NCI-H69 (cell line): ENCODE measurements around the gene NUMA1.

Source experiments
- DNase-seq: peaks from one replicate; lab custom pipeline; 2025; lab: John Stamatoyannopoulos, UW

The NUMA1 gene

DNA sequence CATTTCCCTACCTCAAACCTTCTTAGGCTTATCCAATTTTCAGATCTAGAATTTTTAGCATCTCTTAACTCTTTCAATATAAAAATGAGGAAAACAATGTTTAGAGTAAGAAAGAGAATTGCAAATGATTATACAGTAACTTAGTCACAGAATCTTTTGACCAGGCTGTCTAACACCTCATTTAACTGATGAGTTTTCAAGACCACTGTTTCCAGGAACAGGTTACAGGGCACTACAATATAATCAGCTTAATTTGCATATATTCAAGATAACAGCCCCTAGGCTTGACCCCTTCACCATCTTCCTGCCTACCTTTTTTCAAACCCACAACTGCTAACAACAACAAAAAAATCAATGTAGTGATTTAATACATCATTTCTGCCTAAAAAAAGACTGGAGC, 12.7 kb downstream of the NUMA1 start:
- no peak for DNase-seq

- no peak for DNase-seq
Measured at GRCh38 chr11:72067266-72067665, 13.1 kb downstream of the NUMA1 start.

- DNase-seq: peak; percentile 63
Measured at GRCh38 chr11:72066855-72067254, 13.5 kb downstream of the NUMA1 start.

- DNase-seq: no peak
Measured at GRCh38 chr11:72061739-72062396, 18.5 kb downstream of the NUMA1 start.

DNA sequence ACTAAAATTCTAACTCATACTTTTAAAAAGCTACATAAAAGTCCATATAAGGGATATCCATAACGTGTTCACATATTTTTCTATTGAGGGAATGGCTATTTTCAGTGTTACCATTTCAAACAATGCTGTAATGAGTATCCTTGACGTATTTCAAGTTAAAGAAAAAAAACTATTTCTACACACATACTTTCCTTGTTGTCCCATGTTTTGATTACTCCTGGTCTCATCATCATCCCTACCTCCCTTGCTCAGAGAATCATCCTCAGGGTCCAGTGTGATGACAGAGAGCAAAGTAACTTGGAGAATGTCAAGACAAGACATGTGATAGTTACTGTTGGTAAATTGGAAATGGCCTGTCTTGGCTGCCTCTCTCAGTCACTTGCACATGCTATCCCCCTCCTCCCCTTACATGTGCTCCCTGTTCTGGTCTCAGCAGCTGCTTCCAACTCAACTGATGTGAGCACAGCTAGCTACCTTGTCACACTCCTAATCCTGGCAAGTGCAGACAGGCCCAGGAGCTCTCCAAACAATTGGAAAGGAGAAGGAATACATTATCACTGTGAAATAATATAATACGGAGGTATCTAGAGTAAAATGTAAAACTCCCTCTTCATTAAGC, 21.8 kb downstream of the NUMA1 start:
- DNase-seq: peak; percentile 54

GRCh38 chr11:72048766-72049460, 31.4 kb downstream of the NUMA1 start:
- DNase-seq: peak; percentile 84

DNA sequence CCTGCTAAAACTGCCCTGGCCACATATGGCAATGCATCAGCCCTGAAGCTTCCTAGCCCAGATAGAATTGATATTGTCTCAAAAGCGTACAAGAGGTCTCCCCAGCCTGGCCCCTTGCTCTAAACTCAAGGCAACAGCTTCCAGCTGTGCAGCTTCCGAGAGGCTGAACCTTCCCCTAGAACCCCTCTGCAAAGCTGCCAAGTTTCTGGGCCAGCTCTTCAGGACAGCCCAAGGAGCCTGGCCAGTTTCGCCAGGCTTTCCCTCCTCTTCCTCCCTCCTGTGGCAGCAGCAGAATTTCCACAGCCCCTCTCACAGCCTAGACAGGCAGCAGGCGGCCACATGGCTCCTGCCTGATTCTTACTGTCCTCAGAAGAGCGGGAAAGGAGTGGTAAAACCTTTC, 34.5 kb downstream of the NUMA1 start:
- no peak for DNase-seq

GRCh38 chr11:72042064-72042745, 38.1 kb downstream of the NUMA1 start:
- peak; percentile 39 for DNase-seq

DNA sequence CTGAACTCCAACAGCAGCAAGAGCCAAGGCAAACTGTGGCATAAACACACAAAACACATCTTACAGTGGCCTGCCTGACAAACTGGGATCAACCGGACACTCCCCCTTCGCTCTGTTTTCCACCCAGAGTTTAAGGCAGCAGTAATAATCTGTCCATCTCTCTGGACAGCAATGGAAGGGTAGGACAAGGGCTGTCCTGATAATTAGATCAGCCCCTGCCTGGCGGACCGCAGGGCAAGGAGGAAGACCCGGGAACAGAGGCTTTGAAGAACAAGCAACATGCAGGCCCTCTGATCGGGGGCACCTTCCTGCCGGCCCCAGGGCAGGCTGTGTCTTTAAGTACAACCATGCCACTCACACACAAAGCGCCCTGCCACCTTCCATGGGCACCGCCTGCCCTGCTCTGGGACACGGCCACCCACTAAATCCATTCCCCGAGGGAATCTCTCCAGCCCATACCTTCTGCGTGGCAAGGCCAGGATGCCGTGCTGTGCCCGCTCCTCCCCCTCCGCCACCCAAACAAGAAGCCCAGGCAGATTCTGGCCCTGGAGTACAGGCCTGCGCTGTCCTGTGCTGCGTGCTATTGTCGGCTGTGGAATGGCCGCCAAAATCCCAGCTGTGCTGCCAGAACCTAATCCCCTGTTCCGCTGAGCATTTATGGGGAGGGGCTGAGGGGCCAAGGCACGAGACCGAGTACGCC, 38.8 kb downstream of the NUMA1 start:
- DNase-seq: peak; percentile 90

GRCh38 chr11:72040491-72041363, 39.6 kb downstream of the NUMA1 start:
- peak; percentile 98 for DNase-seq

DNA sequence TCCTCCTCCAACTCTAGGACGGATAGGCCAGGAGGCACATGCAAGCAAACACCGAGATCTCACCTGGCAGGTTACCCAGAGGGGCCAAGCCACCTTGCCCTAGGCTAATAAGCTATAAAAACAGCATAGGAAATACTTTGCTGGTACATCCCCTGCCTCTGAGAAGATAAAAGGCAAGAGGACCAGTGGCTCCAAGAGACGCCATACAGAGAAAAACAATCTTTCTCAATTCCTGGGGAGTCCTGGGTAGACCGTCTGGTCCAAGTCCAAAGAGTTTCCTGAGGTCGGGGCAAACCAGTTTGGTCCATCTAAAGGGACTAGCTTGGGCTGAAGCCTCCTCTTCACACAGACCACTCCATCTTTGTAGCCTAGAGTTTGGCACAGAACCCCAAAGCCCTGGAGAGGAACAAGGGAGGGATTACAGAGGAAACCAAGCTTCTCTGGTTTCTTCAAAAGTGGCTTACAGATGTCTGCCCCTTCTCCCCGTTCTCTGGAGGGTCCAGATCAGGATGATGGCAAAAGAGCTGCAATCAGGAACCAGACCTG, 40.4 kb downstream of the NUMA1 start:
- peak; percentile 58 for DNase-seq

DNA sequence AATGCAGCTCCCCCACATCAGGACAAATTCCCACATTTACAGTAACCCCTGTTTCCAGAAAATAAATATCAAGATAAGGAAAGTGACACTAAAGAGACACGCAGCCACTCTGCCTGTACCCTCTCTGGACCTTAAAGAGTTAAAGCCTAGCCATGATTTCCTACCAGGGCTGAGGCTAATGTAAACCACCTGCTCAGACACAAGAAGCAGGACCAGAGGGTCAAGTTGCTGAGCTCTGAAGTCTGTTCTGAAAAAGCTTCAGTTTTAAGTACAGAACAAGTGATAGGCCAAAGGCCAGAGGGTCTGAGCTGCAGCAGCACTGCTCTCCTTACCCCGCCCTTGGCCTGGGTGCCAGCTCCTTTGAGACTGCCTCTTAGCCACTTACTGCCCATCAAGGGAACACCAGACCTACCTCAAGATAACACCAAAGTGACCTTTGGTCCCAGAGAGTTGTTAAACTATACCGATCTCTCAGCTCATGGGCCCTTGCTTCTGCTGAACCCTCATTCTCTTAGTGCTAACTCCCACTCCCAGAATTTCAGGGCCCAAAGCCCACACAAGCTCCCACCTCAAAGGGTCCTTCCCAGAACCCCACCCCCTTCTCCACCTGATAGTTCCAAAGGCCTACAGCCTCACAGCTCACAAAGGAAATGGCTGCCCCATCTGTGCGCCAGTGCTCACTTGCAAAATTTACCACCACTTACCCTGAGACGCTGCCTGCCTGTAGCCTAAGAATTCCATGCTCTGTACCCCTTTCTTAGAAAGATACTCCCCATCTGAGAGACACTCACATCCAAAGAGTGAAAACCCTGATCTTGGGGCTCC, 41.1 kb downstream of the NUMA1 start:
- peak; percentile 56 for DNase-seq

DNA sequence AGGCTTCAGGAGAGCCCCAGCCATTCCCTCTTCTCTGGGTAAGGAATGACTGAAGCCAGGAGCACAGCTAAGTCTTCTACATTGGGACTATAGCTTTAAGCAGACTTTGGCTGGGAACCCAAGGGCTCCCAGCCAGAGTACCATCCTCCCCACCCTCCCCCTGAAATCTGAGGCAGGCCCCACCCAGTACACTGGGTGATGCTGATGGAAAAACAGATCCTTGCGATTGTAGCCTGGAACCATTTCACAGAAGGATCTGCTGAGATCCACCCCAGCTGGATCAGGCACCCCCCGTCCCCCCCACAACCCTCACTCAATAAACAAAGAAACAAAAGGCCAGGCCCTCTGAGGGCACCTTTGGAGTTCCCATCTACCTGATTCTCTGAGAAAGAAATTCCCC, 41.9 kb downstream of the NUMA1 start:
- peak; percentile 74 for DNase-seq

- DNase-seq: peak; percentile 92
Measured at GRCh38 chr11:72037554-72038311, 42.6 kb downstream of the NUMA1 start.

GRCh38 chr11:72036687-72037086, 43.7 kb downstream of the NUMA1 start:
- DNase-seq: peak; percentile 75

DNA sequence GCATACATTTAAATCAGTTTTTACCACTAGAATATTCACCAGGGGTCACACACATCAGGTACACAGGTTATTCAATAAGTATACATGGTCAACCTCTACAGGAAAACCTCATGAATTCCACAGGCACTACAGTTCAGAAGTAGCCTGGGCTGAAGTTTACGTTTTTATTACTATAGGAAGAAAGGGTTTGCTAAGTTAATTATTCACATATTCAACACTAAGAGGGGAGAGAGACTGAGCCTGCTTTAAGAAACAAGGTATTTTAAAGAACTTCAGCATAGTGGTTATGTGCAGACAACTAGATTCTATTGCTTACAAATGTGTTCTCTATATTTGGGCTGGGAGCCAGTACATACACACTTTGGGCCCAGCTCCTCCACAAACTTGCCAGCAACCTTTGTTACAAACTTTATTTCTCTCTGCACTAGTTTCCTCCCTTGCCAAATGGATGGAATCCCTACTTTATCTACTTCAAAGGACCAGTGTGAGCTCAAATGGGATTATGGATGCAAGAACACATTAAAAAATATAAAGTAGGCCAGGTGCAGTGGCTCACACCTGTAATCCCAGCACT, 49.8 kb downstream of the NUMA1 start:
- no peak for DNase-seq

DNA sequence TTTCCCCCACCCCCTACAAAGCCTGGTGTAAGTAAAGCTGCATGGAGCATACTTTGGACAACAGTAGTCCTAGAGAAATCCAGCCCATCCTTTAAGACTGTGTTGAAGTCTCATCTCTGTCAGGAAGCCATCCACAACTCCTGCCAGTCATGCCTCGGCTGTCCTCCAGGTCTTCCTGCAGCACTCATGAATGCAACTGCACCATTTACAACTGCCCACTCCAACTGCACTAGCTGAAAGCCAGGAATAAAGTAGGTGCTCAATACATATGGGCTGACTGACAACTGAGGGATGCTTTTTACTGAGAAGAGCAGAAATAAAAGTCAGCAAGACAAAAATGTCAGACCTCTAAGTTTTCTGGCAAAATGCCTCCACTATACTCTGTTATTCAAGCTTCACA, 54.3 kb downstream of the NUMA1 start:
- no peak for DNase-seq

DNA sequence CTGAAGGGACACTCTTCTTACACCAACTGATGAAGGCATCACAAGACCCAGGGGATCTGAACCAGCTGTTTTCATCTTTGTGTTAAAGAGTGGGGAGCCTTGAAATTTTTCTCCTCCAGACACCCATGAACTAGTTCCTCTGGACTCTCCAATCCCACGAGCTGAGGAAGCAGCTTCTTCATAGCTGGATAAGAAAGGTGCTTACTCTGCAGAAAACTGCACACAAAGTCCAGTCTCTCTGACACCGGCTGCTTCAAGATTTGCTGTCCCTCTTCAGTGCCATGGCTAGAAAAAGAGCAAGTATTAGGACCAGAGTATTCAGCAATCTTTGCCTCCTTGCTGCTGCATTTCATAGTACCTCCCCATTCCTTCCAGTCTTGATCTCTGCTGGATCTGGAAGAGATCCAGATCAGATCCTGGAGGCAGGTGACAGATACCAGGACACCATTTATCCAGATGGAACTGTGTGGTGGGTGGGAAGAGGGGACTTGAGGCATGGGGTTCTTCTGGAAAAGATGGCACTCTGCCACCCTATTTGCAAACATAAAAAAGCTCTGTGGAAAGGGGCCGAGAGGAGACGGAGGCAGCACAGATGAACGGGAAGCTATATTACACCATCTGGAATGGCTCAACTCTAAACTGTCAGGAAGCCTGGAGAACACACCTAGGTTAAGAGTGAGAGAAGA, 56.1 kb downstream of the NUMA1 start:
- no peak for DNase-seq
